Common myeloid progenitor, CD34-positive (primary cell): ENCODE measurements around the gene MCM8.

ENCODE experiments used
- CTCF ChIA-PET: fragments of 350-600 bp; sonication (Branson Sonifier 250); formaldehyde crosslinking; loops from one replicate; lab custom pipeline; 2021; ENCODE audit warnings: antibody characterized with exemption; lab: Charles Lee
- POLR2A ChIA-PET: fragments of 350-600 bp; sonication (Branson Sonifier 250); formaldehyde crosslinking; loops from one replicate; lab custom pipeline; 2021; ENCODE audit warnings: antibody characterized with exemption; lab: Charles Lee
- DNase-seq, 3 donors: peaks; one replicate each; pipeline versions ENCODE4 v3.0.0 to v3.0.0-alpha.2; 2013
- H3K27ac ChIP-seq, 2 experiments: 1 replicate in 1 of 2; 2 replicates in 1 of 2; pipeline ENCODE4 v1.7.0; 2013; ENCODE audit warnings: inconsistent platforms in 2 of 2, low read length in 2 of 2, mild to moderate bottlenecking in 2 of 2, low read depth in 1 of 2, moderate library complexity in 1 of 2; ENCODE audit not compliant: severe bottlenecking in 2 of 2, insufficient read depth in 1 of 2, poor library complexity in 1 of 2
- H3K27me3 ChIP-seq, 5 experiments: replicated peaks in 2 of 5; 1 replicate in 3 of 5; 2 replicates in 2 of 5; pipeline versions ENCODE4 v1.6.1 to v1.7.0; 2013; ENCODE audit warnings: low read length in 4 of 5, mild to moderate bottlenecking in 2 of 5, moderate library complexity in 2 of 5, inconsistent platforms in 1 of 5; ENCODE audit not compliant: insufficient read depth in 5 of 5, control insufficient read depth in 4 of 5
- H3K36me3 ChIP-seq, 4 experiments: 1 replicate in 2 of 4; 2 replicates in 2 of 4; pipeline versions ENCODE4 v1.6.1 to v1.7.0; 2013; ENCODE audit warnings: low read length in 3 of 4, control low read depth in 1 of 4, mild to moderate bottlenecking in 1 of 4; ENCODE audit not compliant: control insufficient read depth in 4 of 4, insufficient read depth in 4 of 4
- H3K4me1 ChIP-seq, 4 experiments: 1 replicate in 3 of 4; 2 replicates in 1 of 4; pipeline versions ENCODE4 v1.6.1 to v1.7.1; 2013; ENCODE audit warnings: low read length in 3 of 4, mild to moderate bottlenecking in 3 of 4, control low read depth in 1 of 4, inconsistent platforms in 1 of 4, moderate library complexity in 1 of 4; ENCODE audit not compliant: control insufficient read depth in 4 of 4, insufficient read depth in 4 of 4; ENCODE audit errors: control extremely low read depth in 1 of 4
- H3K4me3 ChIP-seq, 7 experiments: 1 replicate in 4 of 7; 2 replicates in 3 of 7; pipeline versions ENCODE4 v1.5.1 to v1.7.0; 2013; ENCODE audit warnings: mild to moderate bottlenecking in 7 of 7, low read length in 6 of 7, moderate library complexity in 6 of 7, inconsistent platforms in 2 of 7, low read depth in 2 of 7, control low read depth in 1 of 7; ENCODE audit not compliant: insufficient read depth in 4 of 7, control insufficient read depth in 1 of 7; ENCODE audit errors: extremely low read depth in 1 of 7
- H3K9me3 ChIP-seq, 5 experiments: 1 replicate in 4 of 5; 2 replicates in 1 of 5; pipeline versions ENCODE4 v1.6.1 to v1.7.1; 2013; ENCODE audit warnings: low read length in 4 of 5, mild to moderate bottlenecking in 2 of 5, inconsistent platforms in 1 of 5, low read depth in 1 of 5, moderate library complexity in 1 of 5; ENCODE audit not compliant: control insufficient read depth in 4 of 5, insufficient read depth in 2 of 5; ENCODE audit errors: control extremely low read depth in 1 of 5
- WGBS: methylation state at CpG from one replicate; pipeline ENCODE4 v1.1.5; 2013; ENCODE audit not compliant: insufficient coverage; 5-methylcytosine and 5-hydroxymethylcytosine counted together

Gene MCM8

DNA sequence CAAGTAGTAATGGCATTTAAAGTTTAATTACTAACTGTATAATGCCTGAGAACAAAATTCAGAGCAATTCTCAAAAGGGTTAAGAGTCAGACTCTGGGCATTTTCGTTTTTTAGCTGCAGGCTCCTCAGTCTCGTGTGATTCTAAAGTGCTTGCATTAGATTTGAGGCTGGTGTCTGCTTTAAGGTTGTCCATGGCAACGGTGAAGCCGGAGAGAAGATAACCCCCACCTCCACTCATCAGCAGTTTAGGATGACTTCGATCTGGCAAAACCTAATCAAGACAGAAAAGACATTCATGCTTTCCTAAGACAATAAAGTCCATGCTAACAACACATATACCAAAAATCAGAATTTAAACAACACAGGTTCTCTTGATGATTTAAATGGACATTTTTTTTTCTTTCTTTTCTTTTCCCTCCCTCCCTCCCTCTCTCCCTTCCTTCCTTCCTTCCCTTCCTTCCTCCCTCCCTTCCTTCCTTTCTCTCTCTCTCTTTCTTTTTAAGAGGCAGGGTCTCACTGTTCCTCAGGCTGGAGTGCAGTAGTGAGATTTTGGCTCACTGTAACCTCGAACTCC is 11.9 kb upstream of the MCM8 start:
- Histone ChIP-seq H3K27me3 (no peaks in the 10 kb centered on the region), H3K27ac (no peak overlapping the region), H3K4me1 (no peaks in the 10 kb centered on the region), H3K4me3 (no peak overlapping the region), H3K36me3 (peaks cover 10 to 54% (median 45%) of the 10 kb centered on the region in 4 experiments), H3K9me3 (no peaks in the 10 kb centered on the region)
- ChIA-PET CTCF (interaction anchor here (0.7 kb wide), 1 partner anchor 49 kb away, joined by 4 read pairs; no protein-coding TSS in a partner anchor), POLR2A (no interaction called here)
- WGBS, result 100% methylated on average over 3 of the region's 6 CpGs
- no peak for DNase-seq

DNA sequence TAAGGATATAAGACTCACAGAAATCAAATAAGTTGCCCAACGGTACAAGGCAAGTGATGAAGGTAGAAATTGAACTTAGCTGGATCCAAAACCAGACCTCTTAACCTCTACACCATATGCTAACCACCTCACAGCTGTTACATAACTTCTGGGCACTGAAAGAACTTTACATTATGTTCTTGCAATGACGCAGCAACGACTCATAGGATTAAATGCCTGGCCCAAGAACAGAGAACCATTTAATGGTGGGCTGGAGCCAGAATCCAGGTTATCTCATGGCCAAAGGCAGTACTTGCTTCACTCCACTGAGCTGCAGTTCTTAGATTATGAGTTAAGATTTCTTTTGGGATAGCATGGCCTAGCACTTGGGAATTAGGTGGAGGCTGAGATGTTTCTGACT is 4.5 kb upstream of the MCM8 start:
- H3K9me3 ChIP-seq, result no peaks in the 10 kb centered on the region
- no peak overlapping the region for H3K4me3 ChIP-seq
- CTCF ChIA-PET, result interaction anchor here (0.9 to 1.6 kb wide), 2 partner anchors 32 to 50 kb away, joined by 3 read pairs; no protein-coding TSS in a partner anchor
- H3K27me3 ChIP-seq, result no peaks in the 10 kb centered on the region
- no peak for DNase-seq
- H3K36me3 ChIP-seq, result peaks cover 14 to 57% (median 45%) of the 10 kb centered on the region in 4 experiments
- no CpG with 5 or more reads among the region's 3 CpGs for WGBS
- POLR2A ChIA-PET, result no interaction called here
- no peak overlapping the region for H3K27ac ChIP-seq
- peaks cover 8 to 22% (median 14%) of the 10 kb centered on the region in 4 experiments for H3K4me1 ChIP-seq

DNA sequence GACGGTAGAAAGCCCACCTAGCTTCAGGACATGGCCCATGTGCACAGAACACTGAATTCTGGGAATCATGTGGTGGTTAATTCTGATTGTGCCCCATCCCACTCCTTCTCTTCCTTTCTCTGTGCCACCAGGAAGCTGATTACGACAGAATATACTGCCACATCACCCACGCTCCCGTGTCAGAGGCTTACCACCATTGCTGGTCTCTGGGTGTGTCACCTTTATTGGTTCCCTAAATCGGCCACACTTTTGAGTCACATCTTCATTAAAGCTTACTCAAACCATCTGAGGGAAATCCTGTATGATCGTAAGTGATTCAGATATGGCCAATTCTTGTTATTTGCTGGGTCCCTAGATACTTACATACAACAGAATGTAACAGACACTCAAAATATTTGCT is 3.2 kb upstream of the MCM8 start:
- H3K4me1 ChIP-seq, result peaks cover 13 to 33% (median 22%) of the 10 kb centered on the region in 4 experiments
- WGBS, result 86% methylated on average over 5 of the region's 6 CpGs
- no peak overlapping the region for H3K27ac ChIP-seq
- H3K36me3 ChIP-seq, result peaks cover 11 to 44% (median 32%) of the 10 kb centered on the region in 4 experiments
- H3K4me3 ChIP-seq, result no peak overlapping the region
- ChIA-PET CTCF (no interaction called here), POLR2A (interaction anchor here (0.6 kb wide), 1 partner anchor 400 kb away, joined by 4 read pairs; no protein-coding TSS in a partner anchor)
- peak in 2 of 3 donors; percentile 29 to 33 for DNase-seq
- H3K27me3 ChIP-seq, result no peaks in the 10 kb centered on the region
- no peaks in the 10 kb centered on the region for H3K9me3 ChIP-seq

DNA sequence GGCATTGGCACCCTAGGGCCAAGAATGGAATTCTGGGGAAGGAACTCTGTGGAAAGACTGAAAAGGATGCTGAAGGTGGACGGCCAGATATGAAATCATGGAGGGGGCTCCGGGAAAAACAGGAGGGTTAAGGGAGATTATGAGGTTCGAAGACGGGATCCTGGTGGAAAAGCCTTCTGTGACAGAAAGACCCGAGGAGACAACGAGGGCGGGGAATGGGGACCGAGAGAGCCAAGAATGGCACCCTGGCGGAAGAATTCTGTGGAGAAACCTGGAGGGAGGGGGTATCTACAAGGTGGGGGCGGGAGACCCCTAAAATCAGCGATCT is 545 bp upstream of the MCM8 start:
- Histone ChIP-seq H3K4me3 (peak overlapping the region; percentile 76 to 94 (median 81)), H3K4me1 (peaks cover 13 to 33% (median 22%) of the 10 kb centered on the region in 4 experiments), H3K9me3 (no peaks in the 10 kb centered on the region), H3K36me3 (peaks cover 14 to 44% (median 24%) of the 10 kb centered on the region in 4 experiments), H3K27me3 (no peaks in the 10 kb centered on the region), H3K27ac (peak overlapping the region; percentile 11 to 86)
- 2% methylated on average over 11 of the region's 11 CpGs for WGBS
- POLR2A ChIA-PET, result no interaction called here
- DNase-seq, result no peak
- CTCF ChIA-PET, result no interaction called here

DNA sequence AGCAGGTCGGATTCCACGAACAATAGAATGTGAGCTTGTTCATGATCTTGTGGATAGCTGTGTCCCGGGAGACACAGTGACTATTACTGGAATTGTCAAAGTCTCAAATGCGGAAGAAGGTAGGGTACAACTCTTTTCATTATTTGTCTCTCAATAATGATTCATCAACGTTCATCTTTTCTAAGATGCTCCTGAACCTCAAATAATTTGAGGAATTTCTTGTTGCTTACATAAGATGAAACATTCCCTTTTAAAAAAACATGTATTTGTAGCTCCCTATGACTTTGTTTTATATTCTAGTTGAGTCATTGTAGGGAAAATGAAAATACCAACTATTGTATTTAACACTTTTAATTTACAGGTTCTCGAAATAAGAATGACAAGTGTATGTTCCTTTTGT is 17.0 kb downstream of the MCM8 start:
- WGBS, result 100% methylated on average over 3 of the region's 6 CpGs
- no peaks in the 10 kb centered on the region for H3K27me3 ChIP-seq
- H3K27ac ChIP-seq, result no peak overlapping the region
- no peaks in the 10 kb centered on the region for H3K9me3 ChIP-seq
- H3K36me3 ChIP-seq, result peaks cover 10 to 37% (median 22%) of the 10 kb centered on the region in 4 experiments
- ChIA-PET POLR2A (no interaction called here), CTCF (no interaction called here)
- DNase-seq, result no peak
- H3K4me3 ChIP-seq, result no peak overlapping the region
- no peaks in the 10 kb centered on the region for H3K4me1 ChIP-seq

DNA sequence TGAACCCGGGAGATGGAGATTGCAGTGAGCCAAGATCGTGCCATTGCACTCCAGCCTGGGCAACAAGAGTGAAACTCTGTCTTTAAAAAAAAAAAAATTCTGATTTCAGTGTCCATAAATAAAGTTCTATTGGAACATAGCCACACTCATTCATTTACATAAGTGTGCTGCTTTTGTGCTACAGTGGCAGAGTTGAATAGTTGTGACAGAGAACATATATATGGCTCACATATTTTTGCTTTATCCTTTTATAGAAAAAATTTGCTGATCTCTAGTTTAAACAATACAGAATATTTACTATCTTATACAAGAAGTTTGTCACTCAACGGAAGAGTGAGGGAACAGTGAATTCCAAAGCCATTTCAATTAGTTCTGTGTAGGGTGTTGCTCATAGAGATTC is 18.0 kb downstream of the MCM8 start:
- no peaks in the 10 kb centered on the region for H3K27me3 ChIP-seq
- H3K36me3 ChIP-seq, result peaks cover 7 to 40% (median 19%) of the 10 kb centered on the region in 4 experiments
- ChIA-PET CTCF (no interaction called here), POLR2A (no interaction called here)
- no peaks in the 10 kb centered on the region for H3K4me1 ChIP-seq
- WGBS, result 96% methylated on average over 2 of the region's 3 CpGs
- no peak overlapping the region for H3K4me3 ChIP-seq
- no peaks in the 10 kb centered on the region for H3K9me3 ChIP-seq
- H3K27ac ChIP-seq, result no peak overlapping the region
- DNase-seq, result no peak

DNA sequence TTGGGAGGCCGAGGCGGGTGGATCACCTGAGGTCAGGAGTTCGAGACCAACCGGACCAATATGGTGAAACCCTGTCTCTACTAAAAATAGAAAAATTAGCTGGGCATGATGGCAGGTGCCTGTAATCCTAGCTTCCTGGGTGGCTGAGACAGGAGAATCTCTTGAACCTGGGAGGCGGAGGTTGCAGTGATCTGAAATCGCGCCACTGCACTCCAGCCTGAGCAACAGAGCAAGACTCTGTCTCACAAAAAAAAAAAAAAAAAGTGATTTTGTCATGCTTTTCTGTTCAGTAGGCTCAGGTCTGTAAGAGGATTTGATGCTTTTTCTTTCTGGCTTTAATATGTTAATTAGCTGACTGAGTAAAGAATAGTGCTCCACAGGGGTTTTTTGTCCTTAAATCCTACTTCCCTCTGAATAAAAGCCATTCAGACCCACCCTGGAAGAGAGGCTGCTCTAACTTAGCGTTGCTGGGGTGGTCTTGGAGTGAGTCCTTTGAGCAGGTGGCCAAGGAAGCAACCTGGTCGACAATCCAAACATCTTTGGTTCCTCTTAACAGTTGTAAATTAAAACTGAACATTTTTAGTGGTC is 19.0 kb downstream of the MCM8 start:
- H3K4me1 ChIP-seq, result no peaks in the 10 kb centered on the region
- POLR2A ChIA-PET, result no interaction called here

More for the DNA sequence above, 19.0 kb downstream of the MCM8 start:
- CTCF ChIA-PET, result no interaction called here
- no peak for DNase-seq
- H3K36me3 ChIP-seq, result peaks cover 7 to 42% (median 18%) of the 10 kb centered on the region in 4 experiments
- no peak overlapping the region for H3K4me3 ChIP-seq
- no peaks in the 10 kb centered on the region for H3K27me3 ChIP-seq
- WGBS, result 96% methylated on average over 8 of the region's 9 CpGs
- no peaks in the 10 kb centered on the region for H3K9me3 ChIP-seq
- no peak overlapping the region for H3K27ac ChIP-seq
